Measurements from ENCODE around the gene TMEM131.

TMEM131 gene

GRCh38 chr2:97764559-97765263 lies 231.0 kb downstream of the TMEM131 start:
- H3K4me3 ChIP-seq (ENCODE audit: low read depth, low read length): no peak overlapping the region
- ChIA-PET POLR2A (no interaction called here), CTCF (no interaction called here)
- no peak for TF ChIP-seq CTCF (IDR thresholded peaks at IDR 0.05; ENCODE audit: insufficient read depth, low read length, missing control alignments)
- DNase-seq (ENCODE audit: low read depth, low spot score): no peak

- ChIA-PET CTCF (interaction anchor here (2.0 kb wide), 1 partner anchor 11 kb away, joined by 8 read pairs; no protein-coding TSS in a partner anchor), POLR2A (no interaction called here)
- H3K4me3 ChIP-seq (ENCODE audit: low read depth, low read length): no peak overlapping the region
- DNase-seq (ENCODE audit: low read depth, low spot score): no peak
- no peak for TF ChIP-seq CTCF (IDR thresholded peaks at IDR 0.05; ENCODE audit: insufficient read depth, low read length, missing control alignments)
Measured at GRCh38 chr2:97763176-97763845, 232.4 kb downstream of the TMEM131 start.

- ChIA-PET POLR2A (no interaction called here), CTCF (no interaction called here)
- DNase-seq (ENCODE audit: low read depth, low spot score): no peak
- TF ChIP-seq CTCF (IDR thresholded peaks at IDR 0.05; ENCODE audit: insufficient read depth, low read length, missing control alignments): no peak
- no peak overlapping the region for H3K4me3 ChIP-seq (ENCODE audit: low read depth, low read length)
Measured at GRCh38 chr2:97761192-97761591, 234.6 kb downstream of the TMEM131 start.

GRCh38 chr2:97760480-97761049 lies 235.2 kb downstream of the TMEM131 start:
- DNase-seq (ENCODE audit: low read depth, low spot score): no peak
- CTCF ChIA-PET: no interaction called here
- POLR2A ChIA-PET: no interaction called here
- no peak overlapping the region for H3K4me3 ChIP-seq (ENCODE audit: low read depth, low read length)
- no peak for TF ChIP-seq CTCF (IDR thresholded peaks at IDR 0.05; ENCODE audit: insufficient read depth, low read length, missing control alignments)

GRCh38 chr2:97759727-97760407 lies 235.9 kb downstream of the TMEM131 start:
- ChIA-PET POLR2A (no interaction called here), CTCF (interaction anchor here (1.8 kb wide), 1 partner anchor 19 kb away, joined by 7 read pairs; no protein-coding TSS in a partner anchor)
- no peak overlapping the region for H3K4me3 ChIP-seq (ENCODE audit: low read depth, low read length)
- DNase-seq (ENCODE audit: low read depth, low spot score): no peak
- no peak for TF ChIP-seq CTCF (IDR thresholded peaks at IDR 0.05; ENCODE audit: insufficient read depth, low read length, missing control alignments)

Data from AG04449 (cell line).